Vagina (tissue), 2 donors: Measurements from ENCODE around the gene DNAAF5. TPM values are rescaled to one million over a fixed set of nuclear protein-coding genes. Genes with fewer than 3 reads are reported as not detected.

Experiments used
- DNase-seq, 2 donors: peaks; one replicate each; pipeline ENCODE4 v3.0.0-alpha.2; 2017; ENCODE audit errors: extremely low spot score in 2 of 2
- H3K27ac ChIP-seq: fragments of 200-600 bp; sonication (generic); one replicate; pipeline ENCODE4 v1.5.1; 2019
- H3K27me3 ChIP-seq: fragments of 200-600 bp; sonication (generic); one replicate; pipeline ENCODE4 v1.5.1; 2019
- H3K36me3 ChIP-seq, 2 donors: fragments of 200-600 bp; sonication (generic); one replicate each; pipeline ENCODE4 v1.5.1; 2017 to 2019
- H3K4me1 ChIP-seq: fragments of 200-600 bp; sonication (generic); one replicate; pipeline ENCODE4 v1.5.1; 2019
- H3K4me3 ChIP-seq, 2 donors: fragments of 200-600 bp; sonication (generic); 1 replicate in 1 of 2; 2 replicates in 1 of 2; pipeline ENCODE4 v1.5.1; 2016 to 2019
- H3K9me3 ChIP-seq: fragments of 200-600 bp; sonication (generic); one replicate; pipeline ENCODE4 v1.5.1; 2019
- CTCF ChIP-seq, 3 experiments: fragments of 450-650 bp in 2 of 3; fragments of 200-600 bp in 1 of 3; sonication (generic) in 1 of 3; IDR thresholded peaks; one replicate each; pipeline ENCODE4 v1.5.1; 2017 to 2019; ENCODE audit warnings: antibody characterized with exemption in 3 of 3, mild to moderate bottlenecking in 2 of 3, moderate library complexity in 2 of 3
- POLR2A ChIP-seq, 2 donors: fragments of 450-650 bp; IDR thresholded peaks; one replicate each; pipeline ENCODE4 v1.6.1; 2017; ENCODE audit warnings: antibody characterized with exemption in 2 of 2, mild to moderate bottlenecking in 2 of 2, moderate library complexity in 2 of 2
- POLR2AphosphoS5 ChIP-seq, 2 donors: sonication (generic); formaldehyde crosslinking; IDR thresholded peaks; one replicate each; pipeline ENCODE4 v1.9.0; 2017; ENCODE audit warnings: antibody characterized with exemption in 2 of 2, mild to moderate bottlenecking in 2 of 2, low read depth in 1 of 2; ENCODE audit not compliant: insufficient read depth in 1 of 2
- intact Hi-C: fragments of 100-400 bp; cut with DNase I; formaldehyde crosslinking; loops from one replicate; pipeline ENCODE4 v1.15.1; 2023
- total RNA-seq: library from RNA; depleted of rRNA; stranded (reverse); fragments of >200 nt; gene quantifications from one replicate; pipeline ENCODE4 v1.2.3, GENCODE V29; 2016

Gene DNAAF5
- total RNA-seq, 1 donor from 2014 or later, result 29.7 TPM

GRCh38 chr7:834277-834676 is 107.8 kb downstream of the DNAAF5 start:
- Histone ChIP-seq H3K27me3 (no peaks in the 10 kb centered on the region), H3K36me3 (peaks cover 0 to 7% of the 10 kb centered on the region in 2 donors), H3K27ac (peak overlapping the region; percentile 95), H3K4me3 (no peak overlapping the region), H3K9me3 (no peaks in the 10 kb centered on the region), H3K4me1 (peaks cover 82% of the 10 kb centered on the region)
- intact Hi-C loops, result no loop called here
- TF ChIP-seq POLR2AphosphoS5 (IDR thresholded peaks at IDR 0.05; ENCODE audit: insufficient read depth in 1 of 2, low read depth in 1 of 2) (no peak), CTCF (IDR thresholded peaks at IDR 0.05) (no peak), POLR2A (IDR thresholded peaks at IDR 0.05) (no peak)
- no peak for DNase-seq

GRCh38 chr7:835021-835420 is 108.5 kb downstream of the DNAAF5 start:
- Histone ChIP-seq H3K27me3 (no peaks in the 10 kb centered on the region), H3K4me1 (peaks cover 76% of the 10 kb centered on the region), H3K27ac (peak overlapping the region; percentile 95), H3K9me3 (no peaks in the 10 kb centered on the region), H3K36me3 (peaks cover 0 to 10% of the 10 kb centered on the region in 2 donors), H3K4me3 (no peak overlapping the region)
- intact Hi-C loops, result no loop called here
- no peak for DNase-seq
- TF ChIP-seq POLR2AphosphoS5 (IDR thresholded peaks at IDR 0.05; ENCODE audit: insufficient read depth in 1 of 2, low read depth in 1 of 2), result no peak
- no peak for TF ChIP-seq CTCF (IDR thresholded peaks at IDR 0.05)
- TF ChIP-seq POLR2A (IDR thresholded peaks at IDR 0.05), result no peak

GRCh38 chr7:835485-836401 is 109.2 kb downstream of the DNAAF5 start:
- no peak overlapping the region for H3K4me3 ChIP-seq
- intact Hi-C loops, result no loop called here

More at GRCh38 chr7:835485-836401, 109.2 kb downstream of the DNAAF5 start:
- Histone ChIP-seq H3K27me3 (no peaks in the 10 kb centered on the region), H3K4me1 (peaks cover 69% of the 10 kb centered on the region), H3K36me3 (peaks cover 0 to 15% of the 10 kb centered on the region in 2 donors), H3K27ac (peak overlapping the region; percentile 95), H3K9me3 (no peaks in the 10 kb centered on the region)
- no peak for DNase-seq
- TF ChIP-seq POLR2AphosphoS5 (IDR thresholded peaks at IDR 0.05; ENCODE audit: insufficient read depth in 1 of 2, low read depth in 1 of 2), result peak in 1 of 2 donors; percentile 8
- no peak for TF ChIP-seq POLR2A (IDR thresholded peaks at IDR 0.05)

Other genes with a start within 250 kb of the DNAAF5 start
- 31.2 TPM for gene PDGFA, start 206.9 kb upstream of the DNAAF5 start, total RNA-seq
- gene PRKAR1B, start 582 bp downstream of the DNAAF5 start, total RNA-seq, result 31.4 TPM
- gene SUN1, start 105.8 kb downstream of the DNAAF5 start, total RNA-seq, result 170 TPM
- gene GET4, start 149.9 kb downstream of the DNAAF5 start, total RNA-seq, result 35.8 TPM
- 4.2 TPM for gene ADAP1, start 228.0 kb downstream of the DNAAF5 start, total RNA-seq
- gene COX19, start 248.8 kb downstream of the DNAAF5 start, total RNA-seq, result 10.8 TPM